K562 (cell line): Measurements from ENCODE around the gene PSMD7. TPM values are rescaled to one million over a fixed set of nuclear protein-coding genes. Genes with fewer than 3 reads are reported as not detected.
A peak's percentile ranks its signal among the peaks of the same experiment; 100 is the strongest.

Experiments
- AFF1 ChIP-seq, 2 experiments: fragments of 450-650 bp; IDR thresholded peaks; 2 replicates each; pipeline ENCODE4 v1.6.1; 2018; ENCODE audit warnings: mild to moderate bottlenecking in 2 of 2, low read depth in 1 of 2; ENCODE audit not compliant: partially characterized antibody in 2 of 2
- CBX3 ChIP-seq, 2 experiments: IDR thresholded peaks; 1 replicate in 1 of 2; 2 replicates in 1 of 2; pipeline ENCODE4 v1.6.1; 2012; ENCODE audit warnings: inconsistent platforms in 2 of 2, low read length in 2 of 2, borderline replicate concordance in 1 of 2, control low read depth in 1 of 2
- KDM1A ChIP-seq, 2 experiments: fragments of 450-650 bp; IDR thresholded peaks; 2 replicates each; pipeline ENCODE4 v1.6.1; 2016; ENCODE audit warnings: mild to moderate bottlenecking in 2 of 2
- MYBL2 ChIP-seq, 2 experiments: fragments of 450-650 bp in 1 of 2; sonication (generic) in 1 of 2; formaldehyde crosslinking in 1 of 2; IDR thresholded peaks; 2 replicates each; pipeline versions ENCODE4 v1.6.1 to v1.8.1; 2017 to 2022; ENCODE audit warnings: borderline replicate concordance in 1 of 2, inconsistent platforms in 1 of 2, low read depth in 1 of 2, mild to moderate bottlenecking in 1 of 2, missing genetic modification reagents in 1 of 2, moderate library complexity in 1 of 2
- RFX1 ChIP-seq: fragments of 450-650 bp; IDR thresholded peaks from 2 replicates; pipeline ENCODE4 v1.6.1; 2016; ENCODE audit warnings: mild to moderate bottlenecking, moderate library complexity
- SMAD4 ChIP-seq: fragments of 250-450 bp; sonication (Bioruptor Pico); conservative IDR thresholded peaks from 2 replicates; pipeline ENCODE4 v1.8.0; 2021; ENCODE audit warnings: inconsistent platforms, mild to moderate bottlenecking, moderate library complexity
- THRA ChIP-seq: fragments of 450-650 bp; IDR thresholded peaks from 2 replicates; pipeline ENCODE4 v1.6.1; 2017; ENCODE audit warnings: mild to moderate bottlenecking, moderate library complexity
- ZNF197 ChIP-seq: fragments of 200-800 bp; sonication (Bioruptor generic); IDR thresholded peaks from 2 replicates; pipeline ENCODE4 v1.6.1; 2016; ENCODE audit warnings: low read depth, missing genetic modification characterization, missing compliant biosample characterization
- polyA plus RNA-seq, 8 experiments: library from polyadenylated mRNA; depleted of rRNA in 4 of 8; stranded (reverse) in 5 of 8; unstranded in 3 of 8; fragments of >200 nt; fragmentation: Nextera tagmentation in 2 of 8; fragmentation: Illumina TruSeq in 1 of 8; extraction: Ambion mirVana in 2 of 8; extraction: Trizol in 1 of 8; gene quantifications; 2 replicates each; pipeline versions ENCODE4 v1.2.1 to v1.2.3, GENCODE V29; 2011 to 2014; ENCODE audit warnings: inconsistent platforms in 1 of 8, missing spikeins in 1 of 8
- total RNA-seq, 7 experiments: library from RNA; depleted of rRNA in 6 of 7; stranded (reverse); fragments of >200 nt in 6 of 7; fragmentation: Illumina TruSeq in 2 of 7; extraction: Trizol in 2 of 7; gene quantifications; 2 replicates each; pipeline versions ENCODE4 v1.2.1 to v1.2.3, GENCODE V29; 2011 to 2021; ENCODE audit warnings: low replicate concordance in 1 of 7

PSMD7 gene
- total and polyA plus RNA-seq, 9 of the 15 experiments (the other 6 are each of a cell fraction or from before 2014, with no cell fraction given), result 100 to 226 (median 156) TPM

GRCh38 chr16:74296104-74296431 lies 546 bp upstream of the PSMD7 start (continued):
- peak; percentile 70; the same call in 1 of the 2 replicates for TF ChIP-seq ZNF197 (CRISPR knock-in tag)
- no peak for TF ChIP-seq SMAD4
- TF ChIP-seq KDM1A (IDR thresholded peaks at IDR 0.05), result 0 out of 4 replicates have a peak, but pooled peaks of 1 of the 2 experiments have one; percentile 17
- TF ChIP-seq CBX3 (IDR thresholded peaks at IDR 0.05; ENCODE audit: borderline replicate concordance in 1 of 2, low read length in 2 of 2), result 0 out of 3 replicates have a peak, but pooled peaks of 1 of the 2 experiments have one; percentile 3
- TF ChIP-seq THRA, result no peak
- peak in 1 of 2 experiments; percentile 17 for TF ChIP-seq AFF1 (IDR thresholded peaks at IDR 0.05; ENCODE audit: low read depth in 1 of 2, partially characterized antibody in 2 of 2)
- TF ChIP-seq RFX1, result peak; percentile 26; the same call in 1 of the 2 replicates
- TF ChIP-seq MYBL2 (IDR thresholded peaks at IDR 0.05; ENCODE audit: low read depth), result peak; percentile 90
- no peak for TF ChIP-seq MYBL2 (CRISPR knock-in tag; IDR thresholded peaks at IDR 0.05; ENCODE audit: borderline replicate concordance)
